Measurements from ENCODE around the gene ATXN7.

DNA sequence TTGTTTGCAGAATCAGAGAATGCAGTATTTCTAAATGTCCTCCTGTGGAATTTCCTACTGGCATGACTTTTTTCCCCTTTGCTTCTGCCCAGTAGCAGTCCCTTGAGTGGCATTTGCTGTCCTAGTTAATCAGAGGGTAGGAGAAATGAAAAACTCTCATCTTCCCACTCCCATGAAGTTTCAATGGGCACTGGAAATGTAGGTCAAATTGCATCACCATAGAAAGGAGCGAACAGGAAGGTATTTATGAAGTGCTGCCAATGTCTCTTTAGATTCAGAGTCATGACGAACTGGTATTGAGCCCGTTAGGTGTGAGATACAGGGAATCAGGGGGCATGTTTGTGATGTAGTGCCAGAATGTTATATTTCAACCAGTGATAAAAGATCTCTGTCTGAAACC is 23.2 kb downstream of the ATXN7 start:
- TF ChIP-seq, protein P1, sequence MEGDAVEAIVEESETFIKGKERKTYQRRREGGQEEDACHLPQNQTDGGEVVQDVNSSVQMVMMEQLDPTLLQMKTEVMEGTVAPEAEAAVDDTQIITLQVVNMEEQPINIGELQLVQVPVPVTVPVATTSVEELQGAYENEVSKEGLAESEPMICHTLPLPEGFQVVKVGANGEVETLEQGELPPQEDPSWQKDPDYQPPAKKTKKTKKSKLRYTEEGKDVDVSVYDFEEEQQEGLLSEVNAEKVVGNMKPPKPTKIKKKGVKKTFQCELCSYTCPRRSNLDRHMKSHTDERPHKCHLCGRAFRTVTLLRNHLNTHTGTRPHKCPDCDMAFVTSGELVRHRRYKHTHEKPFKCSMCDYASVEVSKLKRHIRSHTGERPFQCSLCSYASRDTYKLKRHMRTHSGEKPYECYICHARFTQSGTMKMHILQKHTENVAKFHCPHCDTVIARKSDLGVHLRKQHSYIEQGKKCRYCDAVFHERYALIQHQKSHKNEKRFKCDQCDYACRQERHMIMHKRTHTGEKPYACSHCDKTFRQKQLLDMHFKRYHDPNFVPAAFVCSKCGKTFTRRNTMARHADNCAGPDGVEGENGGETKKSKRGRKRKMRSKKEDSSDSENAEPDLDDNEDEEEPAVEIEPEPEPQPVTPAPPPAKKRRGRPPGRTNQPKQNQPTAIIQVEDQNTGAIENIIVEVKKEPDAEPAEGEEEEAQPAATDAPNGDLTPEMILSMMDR (IDR thresholded peaks at IDR 0.05) = no peak
- TF ChIP-seq EP300 (IDR thresholded peaks at IDR 0.05) = no peak
